ENCODE measurements around the gene PPP1R2. TPM values are rescaled to one million over a fixed set of nuclear protein-coding genes. Genes with fewer than 3 reads are reported as not detected.
"Not testable (repeated sequence)": the region's sequence is repeated elsewhere in the genome, so short reads cannot be mapped to it uniquely, and the experiment has no call there.

Gene PPP1R2
- total RNA-seq, 1 experiment from 2014 or later = 46.1 TPM

- H3K4me2 ChIP-seq (ENCODE audit: low read length); H2AFZ ChIP-seq (ENCODE audit: low read depth, low read length, poor library complexity, severe bottlenecking); ATAC-seq; H4K20me1 ChIP-seq (ENCODE audit: insufficient read depth); H3K9ac ChIP-seq (ENCODE audit: low read length); H3K36me3 ChIP-seq (ENCODE audit: control insufficient read depth in 1 of 2, insufficient read depth in 2 of 2, low read length in 2 of 2); H3K9me3 ChIP-seq (ENCODE audit: control insufficient read depth in 1 of 2, insufficient read depth in 1 of 2, low read depth in 1 of 2, low read length in 2 of 2); H3K4me1 ChIP-seq (ENCODE audit: control insufficient read depth in 1 of 2, insufficient read depth in 2 of 2, low read length in 2 of 2); RAD21 ChIA-PET (ENCODE audit: low non-redundant PET in 1 of 2, low total read pairs in 2 of 2, uncharacterized antibody in 2 of 2, unreplicated experiment in 2 of 2); H3K4me3 ChIP-seq (replicated peaks in 1 of 2; ENCODE audit: low read depth in 1 of 2, low read length in 2 of 2); H3K9me2 ChIP-seq (ENCODE audit: insufficient read depth); H3K27ac ChIP-seq (ENCODE audit: low read depth, low read length); H3K79me2 ChIP-seq (ENCODE audit: insufficient read depth, low read length); BruUV-seq (replicated peaks); H3K27me3 ChIP-seq (ENCODE audit: insufficient read depth, low read length); POLR2A ChIA-PET; DNase-seq (ENCODE audit: low read depth, low spot score): not testable (repeated sequence)
- CTCF ChIA-PET = interaction anchor here (2.7 kb wide), 1 partner anchor 243 kb away, joined by 10 read pairs; the partner anchor contains the start of gene XXYLT1
- intact Hi-C loops (cut with micrococcal nuclease) = loop anchor here (10.0 kb wide), 1 partner anchor 1180 kb away; no protein-coding TSS in a partner anchor
Observed at GRCh38 chr3:195514610-195515235, 28.4 kb downstream of the PPP1R2 start.

- Histone ChIP-seq H4K20me1 (ENCODE audit: insufficient read depth) (no peaks in the 10 kb centered on the region), H3K27ac (ENCODE audit: low read depth, low read length) (no peak overlapping the region), H3K4me1 (ENCODE audit: control insufficient read depth in 1 of 2, insufficient read depth in 2 of 2, low read length in 2 of 2) (no peaks in the 10 kb centered on the region), H3K79me2 (ENCODE audit: insufficient read depth, low read length) (no peaks in the 10 kb centered on the region), H3K27me3 (ENCODE audit: insufficient read depth, low read length) (no peaks in the 10 kb centered on the region), H2AFZ (ENCODE audit: low read depth, low read length, poor library complexity, severe bottlenecking) (no peak overlapping the region), H3K4me2 (ENCODE audit: low read length) (no peak overlapping the region), H3K9me2 (ENCODE audit: insufficient read depth) (no peaks in the 10 kb centered on the region), H3K4me3 (replicated peaks in 1 of 2; ENCODE audit: low read depth in 1 of 2, low read length in 2 of 2) (no peak overlapping the region), H3K9ac (ENCODE audit: low read length) (no peak overlapping the region), H3K36me3 (ENCODE audit: control insufficient read depth in 1 of 2, insufficient read depth in 2 of 2, low read length in 2 of 2) (peaks cover 6 to 7% of the 10 kb centered on the region in 2 experiments; a peak in 2 of 4 replicates), H3K9me3 (ENCODE audit: control insufficient read depth in 1 of 2, insufficient read depth in 1 of 2, low read depth in 1 of 2, low read length in 2 of 2) (no peaks in the 10 kb centered on the region)
- TF ChIP-seq SP1 (IDR thresholded peaks at IDR 0.05; ENCODE audit: low read depth) (no peak), EZH2 (IDR thresholded peaks at IDR 0.05) (no peak), ZBTB33 (IDR thresholded peaks at IDR 0.05; ENCODE audit: extremely low read depth, insufficient replicate concordance, low read length) (no peak), SIN3A (IDR thresholded peaks at IDR 0.05; ENCODE audit: low read depth) (no peak), TCF7L2 (IDR thresholded peaks at IDR 0.05; ENCODE audit: borderline replicate concordance, extremely low read depth, insufficient read depth, insufficient read length) (no peak), ELF1 (IDR thresholded peaks at IDR 0.05; ENCODE audit: borderline replicate concordance, low read depth) (no peak), ZNF274 (IDR thresholded peaks at IDR 0.05; ENCODE audit: low read depth, low read length) (no peak)
- intact Hi-C loops (cut with micrococcal nuclease) = loop anchor here (10.0 kb wide), 1 partner anchor 1178 kb away; no protein-coding TSS in a partner anchor
- RAD21 ChIA-PET (ENCODE audit: low non-redundant PET in 1 of 2, low total read pairs in 2 of 2, uncharacterized antibody in 2 of 2, unreplicated experiment in 2 of 2) = no interaction called here
- BruUV-seq (replicated peaks) = no TSS peak
- CTCF ChIA-PET = no interaction called here
- ATAC-seq (no peak), DNase-seq (ENCODE audit: low read depth, low spot score) (no peak)
- POLR2A ChIA-PET = no interaction called here
Observed at GRCh38 chr3:195512798-195513345, 30.3 kb downstream of the PPP1R2 start.

Measured in HCT116 (cell line).